Cerebellar nuclear complex (tissue), 1 donor: ENCODE data around the gene STOX2.
A peak's percentile ranks its signal among the peaks of the same experiment; 100 is the strongest.

ENCODE experiments used
- DNase-seq, 2 experiments: peaks; one replicate each; lab custom pipeline; 2025; lab: John Stamatoyannopoulos, UW

STOX2 gene

GRCh38 chr4:183905081-183905592 lies at the start of gene STOX2:
STOX2 (plus strand) TSS chr4:183905307; CDS start chr4:183906791, 1,484 bp downstream.
- peak in 1 of 2 experiments; percentile 39 for DNase-seq

- DNase-seq: no peak
These were observed 49.5 kb upstream of the STOX2 start for GRCh38 chr4:183855323-183856190.

GRCh38 chr4:183857040-183857439 lies 48.1 kb upstream of the STOX2 start:
- no peak for DNase-seq

GRCh38 chr4:183858011-183858615 lies 47.0 kb upstream of the STOX2 start:
- DNase-seq: no peak

- no peak for DNase-seq
These were observed 45.0 kb upstream of the STOX2 start for GRCh38 chr4:183860119-183860518.

- no peak for DNase-seq
These were observed 44.4 kb upstream of the STOX2 start for GRCh38 chr4:183860731-183861130.

GRCh38 chr4:183861426-183861825 lies 43.7 kb upstream of the STOX2 start:
- DNase-seq: no peak

GRCh38 chr4:183863155-183863825 lies 41.8 kb upstream of the STOX2 start:
- no peak for DNase-seq

- DNase-seq: no peak
These were observed 37.9 kb upstream of the STOX2 start for GRCh38 chr4:183867247-183867646.

GRCh38 chr4:183870997-183871396 lies 34.1 kb upstream of the STOX2 start:
- no peak for DNase-seq

GRCh38 chr4:183871581-183871980 lies 33.5 kb upstream of the STOX2 start:
- DNase-seq: no peak

GRCh38 chr4:183872531-183872930 lies 32.6 kb upstream of the STOX2 start:
- no peak for DNase-seq

- DNase-seq: no peak
These were observed 31.5 kb upstream of the STOX2 start for GRCh38 chr4:183873409-183874185.

- DNase-seq: no peak
These were observed 29.8 kb upstream of the STOX2 start for GRCh38 chr4:183875251-183875825.

GRCh38 chr4:183876268-183876934 lies 28.7 kb upstream of the STOX2 start:
- no peak for DNase-seq

- no peak for DNase-seq
These were observed 26.7 kb upstream of the STOX2 start for GRCh38 chr4:183878251-183878970.

- DNase-seq: no peak
These were observed 19.8 kb upstream of the STOX2 start for GRCh38 chr4:183885205-183885720.

- no peak for DNase-seq
These were observed 17.8 kb upstream of the STOX2 start for GRCh38 chr4:183887351-183887750.

GRCh38 chr4:183888564-183888963 lies 16.5 kb upstream of the STOX2 start:
- no peak for DNase-seq

- no peak for DNase-seq
These were observed 15.9 kb upstream of the STOX2 start for GRCh38 chr4:183889190-183889589.
